ENCODE results near the gene DPP4.

DPP4 gene

DNA sequence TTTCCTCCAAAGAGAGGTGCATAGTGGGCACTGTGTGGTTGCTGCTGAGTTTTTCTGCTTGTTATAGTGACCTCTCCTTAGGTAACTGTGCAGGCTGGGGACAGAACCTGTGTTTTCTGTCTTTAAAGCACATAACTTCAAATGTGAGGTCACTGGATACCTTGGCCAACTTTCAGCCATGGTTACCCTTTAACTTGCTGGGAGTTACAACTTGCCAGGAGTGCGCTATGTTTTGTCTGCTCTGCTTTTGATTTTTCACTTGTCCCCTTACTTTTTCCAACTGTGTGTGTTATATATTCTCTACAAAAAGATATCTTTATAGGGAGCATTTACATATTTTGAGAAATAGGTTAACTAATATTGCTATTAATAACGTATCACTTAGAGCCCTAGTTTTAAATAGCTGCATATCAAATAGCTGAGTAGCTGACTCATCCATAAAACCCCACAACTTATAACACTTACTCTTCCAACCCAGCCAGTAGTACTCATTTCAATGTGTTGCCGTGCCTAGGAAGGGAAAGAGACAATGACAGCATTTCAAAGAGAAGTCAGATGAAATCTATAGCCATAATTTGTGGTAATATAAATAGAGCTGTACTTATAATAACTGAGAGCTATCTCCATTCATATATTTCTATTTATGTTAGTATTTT lies 51.6 kb downstream of the DPP4 start:
- H2AFZ ChIP-seq (ENCODE audit: low read depth, low read length), result no peak overlapping the region
- no peak overlapping the region for H3K4me3 ChIP-seq (ENCODE audit: low read length)
- no peaks in the 10 kb centered on the region for H3K27me3 ChIP-seq (ENCODE audit: low read depth, low read length)
- H4K20me1 ChIP-seq (ENCODE audit: insufficient read depth, low read length), result no peaks in the 10 kb centered on the region
- H3K36me3 ChIP-seq (replicated peaks; ENCODE audit: low read depth, low read length), result peaks cover 4% of the 10 kb centered on the region
- H3K9ac ChIP-seq (ENCODE audit: low read length), result no peak overlapping the region
- H3K27ac ChIP-seq (ENCODE audit: low read length), result no peak overlapping the region
- H3K9me3 ChIP-seq (ENCODE audit: insufficient read depth, low read length), result no peaks in the 10 kb centered on the region
- no peak overlapping the region for H3K4me2 ChIP-seq (ENCODE audit: low read length)
- TF ChIP-seq EZH2phosphoT487 (IDR thresholded peaks at IDR 0.05; ENCODE audit: low read depth), result no peak
- no peaks in the 10 kb centered on the region for H3K79me2 ChIP-seq (ENCODE audit: low read length)
- H3K4me1 ChIP-seq (ENCODE audit: low read length), result peaks cover 21% of the 10 kb centered on the region

- TF ChIP-seq, protein P1, sequence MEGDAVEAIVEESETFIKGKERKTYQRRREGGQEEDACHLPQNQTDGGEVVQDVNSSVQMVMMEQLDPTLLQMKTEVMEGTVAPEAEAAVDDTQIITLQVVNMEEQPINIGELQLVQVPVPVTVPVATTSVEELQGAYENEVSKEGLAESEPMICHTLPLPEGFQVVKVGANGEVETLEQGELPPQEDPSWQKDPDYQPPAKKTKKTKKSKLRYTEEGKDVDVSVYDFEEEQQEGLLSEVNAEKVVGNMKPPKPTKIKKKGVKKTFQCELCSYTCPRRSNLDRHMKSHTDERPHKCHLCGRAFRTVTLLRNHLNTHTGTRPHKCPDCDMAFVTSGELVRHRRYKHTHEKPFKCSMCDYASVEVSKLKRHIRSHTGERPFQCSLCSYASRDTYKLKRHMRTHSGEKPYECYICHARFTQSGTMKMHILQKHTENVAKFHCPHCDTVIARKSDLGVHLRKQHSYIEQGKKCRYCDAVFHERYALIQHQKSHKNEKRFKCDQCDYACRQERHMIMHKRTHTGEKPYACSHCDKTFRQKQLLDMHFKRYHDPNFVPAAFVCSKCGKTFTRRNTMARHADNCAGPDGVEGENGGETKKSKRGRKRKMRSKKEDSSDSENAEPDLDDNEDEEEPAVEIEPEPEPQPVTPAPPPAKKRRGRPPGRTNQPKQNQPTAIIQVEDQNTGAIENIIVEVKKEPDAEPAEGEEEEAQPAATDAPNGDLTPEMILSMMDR (IDR thresholded peaks at IDR 0.05; ENCODE audit: low read depth, low read length), result no peak
- no peak for TF ChIP-seq EZH2phosphoT487 (IDR thresholded peaks at IDR 0.05; ENCODE audit: low read depth)
- no peak overlapping the region for H3K9ac ChIP-seq (ENCODE audit: low read length)
These were observed 52.4 kb downstream of the DPP4 start for GRCh38 chr2:162021516-162022058.

GRCh38 chr2:162018530-162018929 lies 55.5 kb downstream of the DPP4 start:
- TF ChIP-seq, protein P1 (IDR thresholded peaks at IDR 0.05; ENCODE audit: low read depth, low read length), result no peak
- TF ChIP-seq EZH2phosphoT487 (IDR thresholded peaks at IDR 0.05; ENCODE audit: low read depth), result no peak
- H3K79me2 ChIP-seq (ENCODE audit: low read length), result no peaks in the 10 kb centered on the region
- H3K4me1 ChIP-seq (ENCODE audit: low read length), result peaks cover 14% of the 10 kb centered on the region
- no peaks in the 10 kb centered on the region for H3K27me3 ChIP-seq (ENCODE audit: low read depth, low read length)
- no peak overlapping the region for H3K4me2 ChIP-seq (ENCODE audit: low read length)
- no peak overlapping the region for H3K9ac ChIP-seq (ENCODE audit: low read length)
- no peak overlapping the region for H3K4me3 ChIP-seq (ENCODE audit: low read length)
- peaks cover 9% of the 10 kb centered on the region for H3K36me3 ChIP-seq (replicated peaks; ENCODE audit: low read depth, low read length)
- no peak overlapping the region for H3K27ac ChIP-seq (ENCODE audit: low read length)
- H3K9me3 ChIP-seq (ENCODE audit: insufficient read depth, low read length), result no peaks in the 10 kb centered on the region
- H4K20me1 ChIP-seq (ENCODE audit: insufficient read depth, low read length), result no peaks in the 10 kb centered on the region
- H2AFZ ChIP-seq (ENCODE audit: low read depth, low read length), result no peak overlapping the region

More at GRCh38 chr2:162021516-162022058, 52.4 kb downstream of the DPP4 start:
- no peak overlapping the region for H2AFZ ChIP-seq (ENCODE audit: low read depth, low read length)
- H4K20me1 ChIP-seq (ENCODE audit: insufficient read depth, low read length), result no peaks in the 10 kb centered on the region
- H3K4me2 ChIP-seq (ENCODE audit: low read length), result no peak overlapping the region
- H3K79me2 ChIP-seq (ENCODE audit: low read length), result no peaks in the 10 kb centered on the region
- H3K36me3 ChIP-seq (replicated peaks; ENCODE audit: low read depth, low read length), result peaks cover 4% of the 10 kb centered on the region
- no peaks in the 10 kb centered on the region for H3K9me3 ChIP-seq (ENCODE audit: insufficient read depth, low read length)
- no peaks in the 10 kb centered on the region for H3K27me3 ChIP-seq (ENCODE audit: low read depth, low read length)
- no peak overlapping the region for H3K27ac ChIP-seq (ENCODE audit: low read length)
- no peak overlapping the region for H3K4me3 ChIP-seq (ENCODE audit: low read length)
- H3K4me1 ChIP-seq (ENCODE audit: low read length), result peaks cover 21% of the 10 kb centered on the region

DNA sequence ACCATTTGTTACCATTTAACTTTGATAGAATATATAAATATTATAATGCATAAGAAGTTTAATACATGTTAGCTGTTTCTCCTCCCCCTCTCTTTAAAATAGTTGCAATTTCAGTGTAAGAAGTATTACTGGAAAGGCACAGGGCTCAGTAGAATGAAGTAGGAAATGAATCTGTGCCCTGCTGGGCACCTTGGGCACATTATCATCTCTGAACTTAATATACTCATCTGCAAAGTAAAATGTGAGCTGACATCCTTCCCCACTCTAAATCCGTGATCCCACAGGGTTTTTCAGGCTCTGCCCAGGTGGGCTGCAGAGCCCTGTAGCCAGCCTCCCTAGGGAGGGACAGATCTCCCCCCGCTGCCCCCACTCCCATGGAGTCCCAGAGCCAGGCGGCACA lies 56.8 kb downstream of the DPP4 start:
- Histone ChIP-seq H2AFZ (ENCODE audit: low read depth, low read length) (no peak overlapping the region), H3K27ac (ENCODE audit: low read length) (no peak overlapping the region)

More for the DNA sequence above, 56.8 kb downstream of the DPP4 start:
- H3K79me2 ChIP-seq (ENCODE audit: low read length), result no peaks in the 10 kb centered on the region
- peaks cover 12% of the 10 kb centered on the region for H3K36me3 ChIP-seq (replicated peaks; ENCODE audit: low read depth, low read length)
- H3K27me3 ChIP-seq (ENCODE audit: low read depth, low read length), result no peaks in the 10 kb centered on the region
- TF ChIP-seq EZH2phosphoT487 (IDR thresholded peaks at IDR 0.05; ENCODE audit: low read depth), result no peak
- TF ChIP-seq, protein P1 (IDR thresholded peaks at IDR 0.05; ENCODE audit: low read depth, low read length), result no peak
- no peak overlapping the region for H3K4me2 ChIP-seq (ENCODE audit: low read length)
- H3K4me3 ChIP-seq (ENCODE audit: low read length), result no peak overlapping the region
- peaks cover 17% of the 10 kb centered on the region for H3K4me1 ChIP-seq (ENCODE audit: low read length)
- no peaks in the 10 kb centered on the region for H3K9me3 ChIP-seq (ENCODE audit: insufficient read depth, low read length)
- no peaks in the 10 kb centered on the region for H4K20me1 ChIP-seq (ENCODE audit: insufficient read depth, low read length)
- no peak overlapping the region for H3K9ac ChIP-seq (ENCODE audit: low read length)
